ENCODE data around the gene MEX3C.

GRCh38 chr18:51236225-51236624 is 38.7 kb upstream of the MEX3C start:
- TF ChIP-seq, protein P1, sequence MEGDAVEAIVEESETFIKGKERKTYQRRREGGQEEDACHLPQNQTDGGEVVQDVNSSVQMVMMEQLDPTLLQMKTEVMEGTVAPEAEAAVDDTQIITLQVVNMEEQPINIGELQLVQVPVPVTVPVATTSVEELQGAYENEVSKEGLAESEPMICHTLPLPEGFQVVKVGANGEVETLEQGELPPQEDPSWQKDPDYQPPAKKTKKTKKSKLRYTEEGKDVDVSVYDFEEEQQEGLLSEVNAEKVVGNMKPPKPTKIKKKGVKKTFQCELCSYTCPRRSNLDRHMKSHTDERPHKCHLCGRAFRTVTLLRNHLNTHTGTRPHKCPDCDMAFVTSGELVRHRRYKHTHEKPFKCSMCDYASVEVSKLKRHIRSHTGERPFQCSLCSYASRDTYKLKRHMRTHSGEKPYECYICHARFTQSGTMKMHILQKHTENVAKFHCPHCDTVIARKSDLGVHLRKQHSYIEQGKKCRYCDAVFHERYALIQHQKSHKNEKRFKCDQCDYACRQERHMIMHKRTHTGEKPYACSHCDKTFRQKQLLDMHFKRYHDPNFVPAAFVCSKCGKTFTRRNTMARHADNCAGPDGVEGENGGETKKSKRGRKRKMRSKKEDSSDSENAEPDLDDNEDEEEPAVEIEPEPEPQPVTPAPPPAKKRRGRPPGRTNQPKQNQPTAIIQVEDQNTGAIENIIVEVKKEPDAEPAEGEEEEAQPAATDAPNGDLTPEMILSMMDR (IDR thresholded peaks at IDR 0.05) = no peak
- TF ChIP-seq POLR2A (IDR thresholded peaks at IDR 0.05) = no peak

Data from thyroid gland (tissue), 4 donors.